ENCODE results near the gene CHTF18.
A peak's percentile ranks its signal among the peaks of the same experiment; 100 is the strongest.

The CHTF18 gene

DNA sequence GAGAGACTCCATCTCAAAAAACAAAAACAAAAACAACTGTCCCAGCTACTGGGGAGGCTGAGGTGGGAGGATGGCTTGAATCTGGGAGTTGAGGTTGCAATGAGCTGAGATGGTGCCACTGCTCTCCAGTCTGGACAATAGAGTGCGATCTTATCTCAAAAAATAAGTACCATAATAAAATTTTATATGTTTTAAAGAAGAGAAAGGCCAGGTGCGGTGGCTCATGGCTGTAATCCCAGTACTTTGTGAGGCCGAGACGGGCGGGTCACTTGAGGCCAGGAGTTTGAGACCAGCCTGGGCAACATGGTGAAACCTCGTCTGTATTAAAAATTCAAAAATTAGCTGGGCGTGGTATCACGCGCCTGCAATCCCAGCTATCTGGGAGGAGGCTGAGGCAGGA is 11.6 kb upstream of the CHTF18 start:
- no peak for DNase-seq

DNA sequence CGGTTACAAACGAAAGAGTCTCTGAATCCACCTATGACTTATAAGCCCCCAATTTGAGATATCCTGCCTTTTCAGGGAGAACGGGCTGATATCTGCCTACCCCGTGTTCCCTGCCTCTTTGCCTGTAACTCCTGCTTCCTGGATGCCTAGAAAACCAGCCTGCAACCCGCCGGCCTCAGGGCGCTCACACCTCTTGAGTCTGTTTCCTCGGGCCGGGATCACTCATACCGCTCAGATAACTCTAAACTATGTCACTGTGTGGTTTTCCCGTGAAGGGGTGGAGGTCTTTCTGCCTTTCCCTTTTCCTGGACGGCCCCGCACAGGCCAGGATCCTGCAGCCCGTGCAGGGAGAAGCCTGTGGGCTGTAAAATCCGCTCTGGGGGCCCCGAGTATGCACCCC is 10.6 kb upstream of the CHTF18 start:
- DNase-seq, result no peak

DNA sequence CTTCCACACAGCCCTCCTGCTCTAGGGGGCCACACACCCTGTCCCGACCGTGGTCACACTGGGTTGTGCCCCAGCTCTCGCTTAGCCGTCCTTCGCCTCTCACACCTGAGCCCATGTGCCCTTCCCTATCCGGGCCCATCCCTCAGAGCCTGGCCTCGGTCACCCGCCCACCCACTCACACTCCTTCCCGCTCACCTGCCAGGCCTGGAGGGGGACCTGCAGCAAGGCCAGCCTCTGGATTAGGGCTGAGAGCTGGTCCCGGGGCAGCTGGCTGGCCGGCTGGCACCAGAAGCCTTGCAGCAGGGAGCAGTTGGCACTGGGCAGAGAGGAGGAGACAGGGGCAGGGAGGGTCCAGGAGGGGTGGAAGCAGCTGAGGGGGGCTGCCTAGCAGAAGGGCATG is 10.0 kb upstream of the CHTF18 start:
- DNase-seq, result no peak

DNA sequence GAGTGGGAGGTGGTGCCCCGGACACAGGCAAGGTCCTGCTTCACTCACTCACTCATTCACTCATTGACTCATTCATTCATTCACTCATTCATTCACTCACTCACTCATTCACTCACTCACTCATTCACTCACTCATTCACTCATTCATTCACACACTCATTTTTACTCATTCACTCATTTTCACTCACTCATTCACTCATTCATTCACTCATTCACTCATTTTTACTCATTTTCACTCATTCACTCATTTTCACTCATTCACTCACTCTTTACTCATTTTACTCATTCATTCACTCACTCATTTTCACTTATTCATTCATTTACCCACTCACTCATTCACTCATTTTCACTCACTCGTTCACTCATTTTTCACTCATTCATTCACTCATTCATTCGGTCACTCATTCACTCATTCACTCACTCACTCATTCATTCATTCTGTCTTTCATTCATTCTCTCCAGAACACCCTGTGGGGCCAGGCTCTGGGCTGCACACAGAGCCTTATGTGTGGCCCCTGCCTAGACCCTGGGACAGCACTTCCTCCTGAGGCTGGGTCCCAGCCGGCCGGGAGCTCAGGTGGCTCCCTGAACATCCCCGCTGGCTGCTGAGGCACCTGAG is 9.4 kb upstream of the CHTF18 start:
- DNase-seq, result no peak

DNA sequence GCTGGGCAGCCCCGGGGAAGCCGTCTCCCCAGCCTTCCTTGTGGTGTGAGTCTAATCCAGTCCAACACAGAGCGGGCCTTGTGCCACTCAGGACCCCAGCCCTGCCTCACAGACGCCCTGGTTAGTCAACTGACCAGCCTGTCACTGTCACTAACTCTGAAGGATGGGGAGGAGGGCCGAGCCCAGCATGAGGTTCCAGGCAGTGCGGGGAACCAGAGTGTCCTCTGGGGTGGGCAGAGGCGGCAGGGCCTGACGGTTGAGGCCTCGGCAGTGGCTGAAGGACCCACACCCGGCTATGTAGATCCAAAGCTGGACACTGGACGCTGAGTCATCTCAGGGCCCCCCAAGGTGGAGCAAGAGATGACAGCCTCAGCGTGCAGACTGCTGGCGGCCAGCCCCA is 8.9 kb upstream of the CHTF18 start:
- no peak for DNase-seq

DNA sequence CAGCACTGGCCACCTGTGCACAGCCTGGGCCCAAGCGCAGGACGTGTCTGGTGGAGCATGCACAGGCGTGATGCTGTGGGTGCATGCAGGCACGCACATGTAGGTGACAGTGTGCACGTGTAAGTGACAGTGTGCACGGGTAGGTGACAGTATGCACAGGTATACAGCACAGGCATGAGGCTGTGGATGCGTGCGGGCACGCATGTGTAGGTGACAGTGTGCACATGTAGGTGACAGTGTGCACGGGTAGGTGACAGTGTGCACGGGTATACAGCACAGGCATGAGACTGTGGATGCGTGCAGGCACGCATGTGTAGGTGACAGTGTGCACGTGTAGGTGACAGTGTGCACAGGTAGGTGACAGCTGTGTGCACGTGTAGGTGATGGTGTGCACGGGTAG is 8.1 kb upstream of the CHTF18 start:
- no peak for DNase-seq

DNA sequence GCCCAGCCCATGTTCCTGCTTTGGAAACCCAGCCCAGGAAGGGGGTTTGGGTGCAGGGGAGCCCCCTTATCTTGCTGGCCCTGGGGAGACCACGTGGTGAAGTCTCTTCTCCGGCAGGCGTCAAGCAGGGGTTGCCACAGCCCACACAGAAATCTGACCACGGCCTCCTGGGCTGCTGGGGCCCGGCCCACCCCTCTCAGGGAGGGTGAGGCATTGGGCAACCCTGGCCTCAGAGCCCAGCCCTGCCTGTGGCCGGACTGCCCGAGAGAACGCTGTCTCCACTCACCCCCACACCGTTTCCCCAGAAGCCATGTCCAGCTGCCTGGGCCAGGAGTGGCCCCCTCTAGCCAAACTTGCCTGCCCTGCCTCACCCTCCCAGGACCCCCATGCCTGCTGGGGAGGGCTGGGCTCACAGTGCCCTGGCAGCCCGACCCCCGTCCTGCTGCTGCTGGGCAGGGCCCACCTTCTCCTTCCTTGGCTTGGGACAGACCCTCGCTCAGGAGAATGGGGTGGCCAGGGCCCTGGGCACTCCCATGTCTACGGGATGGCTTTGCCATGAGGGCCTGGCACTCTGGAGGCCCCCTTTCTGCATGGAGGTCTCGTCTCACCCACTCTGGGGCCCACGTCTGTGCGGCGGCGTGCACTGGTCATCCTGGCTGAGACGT is 6.9 kb upstream of the CHTF18 start:
- DNase-seq, result no peak

DNA sequence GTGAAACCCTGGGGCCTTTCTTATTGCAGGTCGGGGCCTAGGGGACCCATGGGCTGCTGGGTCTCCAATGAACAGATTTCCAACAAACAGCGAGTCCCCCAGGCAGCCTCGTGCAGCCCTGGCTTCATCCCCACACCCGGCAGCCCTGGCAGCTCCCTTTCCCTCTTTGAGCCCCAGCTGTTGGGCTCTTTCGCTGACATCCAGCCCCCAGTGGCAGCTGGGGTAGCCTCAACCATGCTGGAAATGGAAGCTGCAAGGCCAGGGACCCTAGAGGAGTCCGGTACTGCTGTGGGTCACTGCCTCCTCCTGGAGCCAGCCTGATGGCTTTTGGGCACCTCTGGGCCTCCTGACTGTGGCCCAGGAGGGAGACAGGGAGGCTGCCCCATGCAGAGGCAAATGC is 6.2 kb upstream of the CHTF18 start:
- DNase-seq, result no peak

DNA sequence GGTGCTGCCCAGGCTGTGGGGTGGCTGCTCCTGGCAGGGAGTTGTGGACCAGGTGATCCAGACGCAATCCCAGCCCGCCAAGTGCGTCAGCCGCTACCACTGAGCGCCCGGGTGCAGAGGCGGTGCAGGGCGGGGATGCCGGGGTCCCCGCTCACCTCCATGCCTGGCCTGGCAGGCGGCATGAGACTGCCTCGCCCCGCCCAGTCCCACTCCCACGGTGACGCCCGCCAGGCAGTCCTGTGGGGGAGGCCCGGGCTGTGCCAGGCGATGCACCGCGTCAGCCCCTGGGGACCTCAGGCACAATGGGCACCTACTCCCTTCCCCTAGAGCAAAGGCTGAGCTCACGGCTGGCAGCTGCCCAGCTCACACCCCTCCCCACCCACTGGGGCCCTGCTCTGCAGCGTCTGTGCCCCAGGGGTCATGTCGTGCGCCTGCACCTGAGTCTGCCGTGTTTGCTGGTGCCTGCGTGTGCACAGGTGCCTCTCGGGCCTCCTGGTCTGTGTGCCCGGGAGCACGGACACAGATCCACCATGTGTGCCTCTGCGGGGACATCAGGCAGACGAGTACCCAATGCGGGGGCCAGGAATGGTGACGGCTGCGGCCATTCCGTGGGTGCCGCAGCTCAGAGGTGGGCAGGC is 5.5 kb upstream of the CHTF18 start:
- no peak for DNase-seq

DNA sequence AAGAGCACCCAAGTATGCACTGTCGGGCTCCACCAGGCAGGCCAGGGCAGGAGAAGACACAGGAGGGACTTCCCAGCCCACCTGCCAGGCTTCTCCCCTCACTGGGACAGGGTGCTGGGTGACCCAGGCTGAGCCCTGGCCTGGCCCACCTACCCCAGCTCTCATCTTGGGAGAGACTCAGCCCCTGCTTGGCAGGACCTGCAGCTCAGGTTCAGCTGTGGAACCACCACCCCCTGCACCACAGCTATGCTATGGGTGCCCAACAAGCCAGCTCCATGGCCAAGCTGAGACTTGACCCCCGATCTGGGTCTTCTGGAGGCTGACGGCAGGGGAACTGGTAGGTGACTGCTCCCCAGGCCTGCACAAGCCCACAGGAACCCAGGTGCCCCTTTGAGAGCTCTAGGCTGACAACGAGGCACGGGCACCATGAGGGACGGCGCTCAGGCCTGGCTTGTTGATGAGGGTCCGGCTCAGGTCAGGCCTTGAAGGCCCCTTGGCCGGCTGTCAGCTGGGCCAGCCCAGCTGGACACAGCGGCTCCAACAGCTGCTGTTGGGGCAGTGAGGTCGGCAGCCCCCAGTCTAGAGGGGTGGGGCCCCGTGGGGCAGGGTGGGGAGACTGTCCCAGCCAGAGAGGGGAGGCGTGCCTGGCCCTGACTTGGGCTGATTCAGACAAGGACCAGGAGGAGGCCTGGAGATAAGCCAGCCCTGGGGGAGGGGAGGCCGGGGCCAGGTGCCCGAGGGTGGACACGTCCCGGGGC is 4.8 kb upstream of the CHTF18 start:
- DNase-seq, result no peak

DNA sequence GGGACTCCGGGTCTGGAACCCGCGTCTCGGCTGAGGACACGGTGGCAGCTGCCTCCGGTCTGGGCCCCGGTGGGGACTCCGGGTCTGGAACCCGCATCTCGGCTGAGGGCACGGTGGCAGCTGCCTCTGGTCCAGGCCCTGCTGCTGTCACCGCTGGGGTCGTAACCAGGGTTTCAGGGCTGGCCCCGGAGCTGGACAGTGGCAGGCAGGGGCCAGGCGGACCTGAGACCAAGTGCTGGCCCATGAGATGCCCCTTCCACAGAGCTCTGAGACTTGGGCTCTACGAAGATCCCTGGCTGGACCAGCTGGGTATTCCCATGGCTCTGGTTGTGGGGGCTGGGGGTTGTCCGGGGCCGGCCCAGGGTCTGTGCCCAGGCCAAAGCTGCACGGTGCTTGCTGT is 4.0 kb upstream of the CHTF18 start:
- no peak for DNase-seq

DNA sequence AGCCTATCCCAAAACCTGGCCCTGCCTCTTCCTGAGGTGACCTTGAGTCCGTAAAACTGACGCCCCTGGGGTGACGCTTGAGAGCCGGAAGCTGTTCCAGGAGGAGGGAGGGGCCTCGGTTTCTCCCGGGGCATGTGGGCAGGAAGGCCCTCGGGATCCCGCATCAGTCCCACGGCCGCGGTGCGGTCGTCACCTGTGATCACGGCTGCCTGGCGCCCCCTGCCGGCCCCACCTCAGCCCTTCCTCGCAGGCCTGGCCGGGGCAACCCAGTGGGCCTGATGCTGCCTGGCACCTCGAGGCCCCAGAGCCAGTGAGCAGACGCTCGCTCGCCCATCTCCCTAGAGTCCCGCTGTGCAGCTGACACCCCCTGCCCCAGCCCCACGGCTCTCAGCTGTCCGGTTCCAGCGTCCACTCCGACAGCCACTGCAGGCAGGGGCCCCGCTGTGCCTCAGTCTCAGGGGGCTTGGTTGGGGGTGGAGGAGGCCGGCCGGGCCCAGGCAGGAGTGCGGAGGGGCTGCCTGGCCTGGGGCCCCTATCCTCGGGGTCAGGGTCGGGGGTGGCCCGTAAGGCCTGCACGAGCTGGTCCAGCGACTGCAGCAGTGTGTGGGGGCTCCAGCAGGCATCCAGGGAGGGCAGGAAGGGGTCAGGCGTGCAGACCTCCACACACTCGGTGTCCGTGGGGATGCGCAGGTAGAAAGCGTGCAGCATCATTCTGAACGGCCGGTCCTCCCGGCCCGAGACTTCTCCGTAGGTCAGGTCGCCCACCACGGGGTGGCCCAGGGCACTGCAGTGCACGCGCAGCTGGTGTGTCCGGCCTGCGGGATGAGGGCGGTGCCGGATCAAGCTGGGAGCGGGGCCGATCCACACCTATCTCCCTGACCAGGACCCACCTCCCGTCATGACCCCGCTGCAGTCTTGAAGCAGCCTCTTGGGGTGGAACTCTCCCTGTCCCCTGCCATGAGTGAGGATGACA is 2.6 kb upstream of the CHTF18 start:
- peak; percentile 75 for DNase-seq

DNA sequence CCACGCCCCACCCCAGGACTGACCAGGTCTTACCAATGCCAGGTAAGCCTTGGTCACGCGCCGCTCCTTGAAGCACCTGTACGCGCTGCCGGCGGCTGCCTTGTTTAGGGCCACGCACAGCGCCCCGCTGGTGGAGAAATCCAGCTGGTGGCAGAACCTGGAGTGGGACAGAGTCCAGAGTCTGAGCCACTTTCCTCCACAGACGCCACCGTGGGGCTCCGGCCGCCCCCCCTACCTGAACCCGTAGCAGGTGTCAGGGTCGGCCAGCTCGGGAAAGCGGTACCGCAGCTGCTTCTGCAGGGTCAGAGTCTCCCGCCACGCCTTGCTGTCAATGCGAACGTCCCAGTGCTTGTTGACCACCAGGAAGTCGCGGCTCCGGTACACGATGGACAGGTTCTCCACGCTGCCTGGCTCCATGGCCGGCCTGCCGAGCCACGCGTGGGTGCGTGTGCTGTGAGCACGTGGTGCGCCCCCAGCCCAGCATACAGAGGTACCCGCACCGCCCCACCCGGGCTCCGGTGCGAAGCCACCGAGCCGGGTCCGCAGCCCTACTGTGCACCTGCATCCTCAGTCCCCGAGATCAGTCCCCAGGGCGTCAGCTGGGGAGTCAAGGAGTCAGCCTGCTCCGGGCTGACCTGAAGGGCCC is 976 bp upstream of the CHTF18 start:
- no peak for DNase-seq

DNA sequence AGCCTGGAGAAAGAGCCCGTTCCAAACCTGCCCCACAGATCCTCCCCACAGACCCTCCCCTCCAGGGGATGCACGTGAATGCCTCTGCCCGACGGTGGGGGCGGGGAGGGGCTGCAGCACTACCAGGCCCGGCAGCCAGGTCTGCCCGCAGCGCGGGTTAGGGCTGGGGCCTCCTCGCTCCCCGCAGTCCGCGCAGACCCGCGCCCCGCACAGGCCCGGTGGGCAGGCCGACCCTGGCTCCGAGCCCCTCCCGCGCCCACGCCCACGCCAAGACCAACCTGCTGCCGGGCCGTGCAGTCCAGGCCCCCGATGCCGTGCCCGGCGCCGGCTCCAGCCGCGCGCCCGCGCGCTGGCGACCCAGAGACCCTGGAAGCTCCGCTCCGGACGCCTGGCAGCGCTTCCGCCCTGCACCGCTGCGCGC is 432 bp upstream of the CHTF18 start, which contains the start of gene RPUSD1:
RPUSD1 (minus strand) TSS at position 404 of the 421 bp plus-strand sequence. CDS start 644 bp downstream, outside the sequence.
- no peak for DNase-seq

DNA sequence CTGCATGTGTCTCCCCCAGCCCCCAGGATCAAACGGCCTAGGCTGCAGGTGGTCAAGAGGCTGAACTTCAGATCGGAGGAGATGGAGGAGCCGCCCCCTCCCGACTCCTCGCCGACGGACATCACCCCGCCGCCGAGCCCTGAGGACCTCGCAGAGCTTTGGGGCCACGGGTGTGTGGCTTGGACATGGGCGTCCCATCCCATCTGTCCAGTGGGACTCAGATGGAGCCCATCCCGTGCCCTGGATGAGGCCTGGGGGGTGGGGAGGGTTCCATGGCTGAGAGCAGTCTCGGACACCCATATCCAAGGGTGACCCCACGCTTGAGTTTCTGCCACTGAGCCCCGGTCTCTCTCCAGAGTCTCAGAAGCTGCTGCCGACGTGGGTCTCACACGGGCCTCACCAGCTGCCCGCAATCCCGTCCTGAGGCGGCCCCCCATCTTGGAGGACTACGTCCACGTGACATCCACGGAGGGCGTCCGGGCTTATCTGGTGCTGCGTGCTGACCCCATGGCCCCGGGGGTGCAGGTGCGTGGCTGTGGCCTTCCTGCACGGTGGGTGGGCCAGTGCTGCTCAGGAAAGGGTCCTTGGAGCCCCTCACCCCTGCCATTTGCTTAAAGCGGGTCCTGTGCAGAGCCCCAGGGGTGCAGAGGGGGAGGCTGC is 901 bp downstream of the CHTF18 start:
- no peak for DNase-seq

DNA sequence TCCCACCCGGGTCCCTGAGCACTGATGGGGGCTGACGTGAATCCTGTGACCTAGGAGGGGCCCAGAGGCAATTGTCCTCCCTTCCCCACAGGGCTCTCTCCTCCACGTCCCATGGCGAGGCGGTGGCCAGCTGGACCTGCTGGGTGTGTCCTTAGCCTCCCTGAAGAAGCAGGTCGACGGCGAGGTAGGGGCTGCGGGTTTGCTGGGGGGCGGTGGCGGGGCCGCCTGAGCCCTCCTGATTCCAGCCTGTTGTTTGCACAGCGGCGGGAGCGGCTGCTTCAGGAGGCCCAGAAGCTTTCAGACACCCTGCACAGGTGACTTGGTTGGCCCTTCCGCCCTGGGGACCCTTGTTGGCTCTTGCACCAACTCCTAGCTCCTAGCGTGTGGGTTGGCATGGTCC is 1.7 kb downstream of the CHTF18 start:
- DNase-seq, result no peak

DNA sequence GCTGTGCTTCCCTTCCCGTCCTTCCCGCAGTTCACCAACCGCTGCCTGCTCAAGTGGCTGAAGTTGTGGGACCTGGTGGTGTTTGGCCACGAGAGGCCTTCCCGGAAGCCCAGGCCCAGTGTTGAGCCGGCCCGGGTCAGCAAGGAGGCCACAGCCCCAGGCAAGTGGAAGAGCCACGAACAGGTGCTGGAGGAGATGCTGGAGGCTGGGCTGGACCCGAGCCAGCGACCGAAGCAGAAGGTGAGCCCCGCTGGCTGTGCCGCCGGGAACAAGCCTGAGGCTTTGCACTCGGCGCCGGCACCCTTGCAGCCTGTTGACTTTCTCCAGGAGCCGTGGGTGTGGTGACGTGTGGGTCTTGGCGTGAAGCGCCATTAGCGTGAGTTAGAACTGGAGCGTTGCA is 2.7 kb downstream of the CHTF18 start:
- DNase-seq, result no peak

DNA sequence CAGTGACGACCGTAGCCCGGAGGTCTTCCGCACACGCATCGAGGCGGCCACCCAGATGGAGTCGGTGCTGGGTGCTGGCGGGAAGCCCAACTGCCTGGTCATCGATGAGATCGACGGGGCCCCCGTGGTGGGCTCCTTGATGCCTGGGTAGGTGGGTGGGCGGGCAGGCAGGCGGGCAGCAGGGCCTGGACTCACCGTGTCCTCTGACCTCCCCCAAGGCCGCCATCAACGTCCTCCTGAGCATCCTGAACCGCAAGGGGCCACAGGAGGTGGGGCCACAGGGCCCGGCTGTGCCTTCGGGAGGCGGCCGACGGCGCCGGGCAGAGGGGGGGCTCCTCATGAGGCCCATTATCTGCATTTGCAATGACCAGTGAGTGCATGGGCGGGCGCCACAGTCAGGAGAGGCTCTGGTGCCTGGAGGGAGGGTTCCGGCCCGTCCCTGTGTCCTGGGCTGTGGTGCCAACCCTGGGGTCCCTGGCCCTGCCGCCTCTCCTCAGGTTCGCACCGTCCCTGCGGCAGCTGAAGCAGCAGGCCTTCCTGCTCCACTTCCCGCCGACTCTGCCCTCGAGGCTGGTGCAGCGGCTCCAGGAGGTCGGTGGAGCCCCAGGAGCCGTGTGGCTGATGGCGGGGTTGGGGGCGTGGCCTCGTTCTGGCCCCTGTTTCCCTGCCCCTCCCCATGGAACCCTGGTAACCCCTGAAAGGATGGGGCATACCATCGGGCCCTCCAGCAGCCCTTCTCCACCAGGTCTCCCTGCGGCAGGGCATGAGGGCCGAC is 4.0 kb downstream of the CHTF18 start:
- no peak for DNase-seq

DNA sequence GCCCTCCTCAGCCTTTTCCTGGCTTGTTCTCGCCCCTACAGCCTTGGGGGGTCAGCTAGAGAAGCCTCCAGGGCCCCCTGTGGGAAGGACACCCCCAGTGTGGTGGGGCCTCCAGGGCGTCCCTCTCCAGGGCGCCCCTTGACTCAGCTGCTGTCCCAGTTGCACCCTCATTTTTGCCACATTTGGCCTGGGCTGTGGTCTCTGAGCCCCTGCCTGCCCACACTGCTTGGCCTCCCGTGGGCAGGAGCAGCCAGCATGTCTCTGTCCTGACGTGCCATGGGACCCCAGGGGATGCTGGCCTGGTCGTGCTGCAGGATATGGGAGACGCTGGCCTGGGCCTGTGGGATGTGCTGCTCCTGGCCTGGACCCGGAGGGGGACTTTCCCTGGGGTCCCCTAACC is 5.0 kb downstream of the CHTF18 start:
- DNase-seq, result no peak

DNA sequence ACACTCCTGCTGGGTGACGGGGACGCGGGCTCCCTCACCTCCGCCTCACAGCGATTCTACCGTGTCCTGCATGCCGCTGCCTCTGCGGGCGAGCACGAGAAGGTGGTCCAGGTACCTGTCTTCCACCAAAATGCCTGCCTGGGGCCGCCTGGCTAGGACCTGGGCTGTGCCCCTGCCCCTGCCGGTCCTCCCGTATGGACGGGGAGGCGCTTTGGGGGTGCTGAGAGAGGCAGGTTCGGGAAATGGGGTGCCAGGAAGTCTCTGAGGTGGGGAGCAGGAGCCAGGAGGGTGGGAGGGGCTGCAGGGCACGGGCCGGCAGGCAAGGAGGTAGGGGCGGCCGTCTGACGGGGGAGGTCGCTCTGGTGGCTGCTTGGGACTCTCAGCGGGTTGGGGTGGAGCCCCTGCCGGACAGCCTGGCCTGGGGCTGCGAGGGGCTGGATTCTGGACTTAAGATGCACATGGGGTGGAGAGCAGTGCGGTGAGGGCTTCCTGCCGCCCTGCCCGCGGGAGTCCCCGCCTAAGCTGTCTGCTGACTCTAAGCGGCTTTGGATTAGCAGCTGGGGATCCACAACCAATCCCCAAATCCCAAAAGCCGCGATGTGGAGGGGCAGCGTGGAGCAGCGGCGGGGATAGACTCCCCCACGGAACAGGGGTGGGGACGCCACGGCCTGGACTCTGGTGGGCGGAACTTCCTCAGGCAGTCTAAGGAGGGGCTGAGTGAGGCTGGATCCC is 5.8 kb downstream of the CHTF18 start:
- no peak for DNase-seq

Measured in activated CD4-positive, alpha-beta T cell treated with anti-CD3 and anti-CD28 coated beads, Interleukin-2, amount 50 U/mL, for 1 hour (primary cell).